Astrocyte (in vitro differentiated cells and primary cell): ENCODE data around the gene NFATC3. TPM values are rescaled to one million over a fixed set of nuclear protein-coding genes. Genes with fewer than 3 reads are reported as not detected.

Experiments
- DNase-seq: peaks from one replicate; pipeline ENCODE4 v3.0.0-alpha.2; 2010; ENCODE audit warnings: low read depth
- FAIRE-seq: peaks from 2 replicates; lab custom pipeline; 2011; peaks lifted over from hg19 to GRCh38; lab: Jason Lieb, UNC
- H2AFZ ChIP-seq: 2 replicates; pipeline ENCODE4 v1.6.0; 2012; ENCODE audit warnings: low read depth, low read length, inconsistent platforms
- H3K27ac ChIP-seq: 2 replicates; pipeline ENCODE4 v1.5.1; 2011; ENCODE audit warnings: low read depth, low read length, inconsistent platforms
- H3K27me3 ChIP-seq: 2 replicates; pipeline ENCODE4 v1.6.0; 2011; ENCODE audit warnings: low read length, inconsistent platforms; ENCODE audit not compliant: insufficient read depth
- H3K36me3 ChIP-seq: 2 replicates; pipeline ENCODE4 v1.5.1; 2011; ENCODE audit warnings: low read length, inconsistent platforms; ENCODE audit not compliant: insufficient read depth
- H3K4me1 ChIP-seq: 2 replicates; pipeline ENCODE4 v1.5.1; 2011; ENCODE audit warnings: low read length, inconsistent platforms; ENCODE audit not compliant: insufficient read depth
- H3K4me2 ChIP-seq: 2 replicates; pipeline ENCODE4 v1.6.0; 2012; ENCODE audit warnings: low read length, inconsistent platforms
- H3K4me3 ChIP-seq: 2 replicates; pipeline ENCODE4 v1.5.1; 2011; ENCODE audit warnings: low read depth, mild to moderate bottlenecking, low read length, inconsistent platforms; ENCODE audit not compliant: insufficient read depth
- H3K79me2 ChIP-seq: 2 replicates; pipeline ENCODE4 v1.6.0; 2012; ENCODE audit warnings: mild to moderate bottlenecking, low read length, inconsistent platforms; ENCODE audit not compliant: insufficient read depth
- H3K9ac ChIP-seq: 2 replicates; pipeline ENCODE4 v1.6.0; 2012; ENCODE audit warnings: mild to moderate bottlenecking, low read length, inconsistent platforms
- H3K9me3 ChIP-seq: 2 replicates; pipeline ENCODE4 v1.5.1; 2012; ENCODE audit warnings: low read depth, mild to moderate bottlenecking, low read length, inconsistent platforms; ENCODE audit not compliant: insufficient read depth
- H4K20me1 ChIP-seq: 2 replicates; pipeline ENCODE4 v1.6.0; 2012; ENCODE audit warnings: low read length, inconsistent platforms; ENCODE audit not compliant: insufficient read depth
- H3K27ac Mint-ChIP-seq: one replicate; pipeline ENCODE4 v1.8.0; 2021; ENCODE audit warnings: mild to moderate bottlenecking, mixed read lengths; ENCODE audit not compliant: unreplicated experiment
- H3K27me3 Mint-ChIP-seq: one replicate; pipeline ENCODE4 v1.8.0; 2021; ENCODE audit warnings: low read depth, mixed read lengths; ENCODE audit not compliant: unreplicated experiment
- H3K36me3 Mint-ChIP-seq: one replicate; pipeline ENCODE4 v1.8.0; 2021; ENCODE audit warnings: low read depth, mixed read lengths; ENCODE audit not compliant: unreplicated experiment
- H3K4me1 Mint-ChIP-seq: one replicate; pipeline ENCODE4 v1.8.0; 2021; ENCODE audit warnings: low read depth, mixed read lengths; ENCODE audit not compliant: unreplicated experiment
- H3K4me3 Mint-ChIP-seq: one replicate; pipeline ENCODE4 v1.8.0; 2021; ENCODE audit warnings: mild to moderate bottlenecking, moderate library complexity, mixed read lengths; ENCODE audit not compliant: unreplicated experiment
- H3K9me3 Mint-ChIP-seq: one replicate; pipeline ENCODE4 v1.8.0; 2021; ENCODE audit warnings: mild to moderate bottlenecking, mixed read lengths; ENCODE audit not compliant: unreplicated experiment
- EZH2 ChIP-seq: IDR thresholded peaks from 2 replicates; pipeline ENCODE4 v1.6.1; 2012; ENCODE audit warnings: mild to moderate bottlenecking, low read length, inconsistent platforms; ENCODE audit not compliant: insufficient read depth
- total RNA-seq: library from RNA; stranded (reverse); gene quantifications from 2 replicates; pipeline ENCODE4 v1.2.1, GENCODE V29; 2021
- TF ChIP-seq, protein P1 (sequence below): IDR thresholded peaks from 2 replicates; pipeline ENCODE4 v1.5.1; 2011; ENCODE audit warnings: low read depth, mild to moderate bottlenecking, inconsistent platforms, low read length, moderate library complexity; ENCODE audit not compliant: insufficient read depth

The NFATC3 gene
- total RNA-seq, 1 donor from 2014 or later: 34.0 TPM

DNA sequence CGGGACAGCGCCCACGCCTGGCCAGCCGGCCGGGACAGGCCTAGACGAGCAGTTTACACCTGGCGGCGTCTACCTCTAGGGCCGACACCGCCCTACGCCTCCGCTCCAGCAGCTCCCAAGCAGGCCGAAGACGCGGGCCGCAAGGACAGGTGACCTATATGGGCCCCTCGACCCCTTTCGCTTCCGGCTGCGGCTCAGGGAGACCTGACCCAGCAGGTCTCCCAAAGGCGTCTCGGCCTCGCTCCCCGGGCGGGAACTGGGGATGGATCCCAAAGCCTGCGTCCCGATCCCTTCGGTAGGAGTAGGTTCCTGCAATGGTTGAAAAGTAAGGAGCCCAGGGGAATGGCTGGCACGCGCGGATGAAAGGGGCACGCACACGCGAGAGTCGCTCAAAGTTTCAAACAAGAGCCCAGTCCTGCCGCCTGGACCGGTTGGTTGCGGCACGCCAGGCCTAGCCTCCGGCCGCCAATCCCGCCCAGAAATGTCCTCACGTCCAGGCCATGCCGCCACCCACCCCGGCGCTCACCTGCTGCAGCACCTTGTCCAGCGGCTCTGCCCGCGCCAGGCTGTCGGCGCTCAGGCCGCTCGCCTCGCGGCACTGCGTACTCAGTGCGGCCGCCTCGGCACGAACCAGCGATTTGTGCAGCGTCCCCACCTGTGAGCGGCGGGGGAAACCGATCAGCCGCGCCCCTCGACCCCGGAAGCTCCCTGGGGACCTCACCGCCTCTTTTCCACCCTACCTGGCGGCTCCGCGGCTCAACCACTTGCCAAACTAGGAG lies 150.1 kb downstream of the NFATC3 start:
- Mint-ChIP-seq H3K27me3 (peaks cover 4% of the 10 kb centered on the region), H3K36me3 (peaks cover 3% of the 10 kb centered on the region), H3K9me3 (no peaks in the 10 kb centered on the region), H3K4me3 (peak overlapping the region; percentile 67), H3K27ac (no peak overlapping the region), H3K4me1 (peaks cover 4% of the 10 kb centered on the region)
- Histone ChIP-seq H3K27ac (no peak overlapping the region), H3K27me3 (peaks cover 15% of the 10 kb centered on the region), H2AFZ (no peak overlapping the region), H3K4me1 (peaks cover 22% of the 10 kb centered on the region), H3K9me3 (no peaks in the 10 kb centered on the region), H3K4me3 (no peak overlapping the region), H3K36me3 (no peaks in the 10 kb centered on the region), H4K20me1 (peaks cover 5% of the 10 kb centered on the region), H3K79me2 (no peaks in the 10 kb centered on the region), H3K4me2 (peak overlapping the region; percentile 84), H3K9ac (no peak overlapping the region)
- FAIRE-seq: no peak
- no peak for DNase-seq
- TF ChIP-seq, protein P1, sequence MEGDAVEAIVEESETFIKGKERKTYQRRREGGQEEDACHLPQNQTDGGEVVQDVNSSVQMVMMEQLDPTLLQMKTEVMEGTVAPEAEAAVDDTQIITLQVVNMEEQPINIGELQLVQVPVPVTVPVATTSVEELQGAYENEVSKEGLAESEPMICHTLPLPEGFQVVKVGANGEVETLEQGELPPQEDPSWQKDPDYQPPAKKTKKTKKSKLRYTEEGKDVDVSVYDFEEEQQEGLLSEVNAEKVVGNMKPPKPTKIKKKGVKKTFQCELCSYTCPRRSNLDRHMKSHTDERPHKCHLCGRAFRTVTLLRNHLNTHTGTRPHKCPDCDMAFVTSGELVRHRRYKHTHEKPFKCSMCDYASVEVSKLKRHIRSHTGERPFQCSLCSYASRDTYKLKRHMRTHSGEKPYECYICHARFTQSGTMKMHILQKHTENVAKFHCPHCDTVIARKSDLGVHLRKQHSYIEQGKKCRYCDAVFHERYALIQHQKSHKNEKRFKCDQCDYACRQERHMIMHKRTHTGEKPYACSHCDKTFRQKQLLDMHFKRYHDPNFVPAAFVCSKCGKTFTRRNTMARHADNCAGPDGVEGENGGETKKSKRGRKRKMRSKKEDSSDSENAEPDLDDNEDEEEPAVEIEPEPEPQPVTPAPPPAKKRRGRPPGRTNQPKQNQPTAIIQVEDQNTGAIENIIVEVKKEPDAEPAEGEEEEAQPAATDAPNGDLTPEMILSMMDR: no peak
- peak; percentile 82 for TF ChIP-seq EZH2

DNA sequence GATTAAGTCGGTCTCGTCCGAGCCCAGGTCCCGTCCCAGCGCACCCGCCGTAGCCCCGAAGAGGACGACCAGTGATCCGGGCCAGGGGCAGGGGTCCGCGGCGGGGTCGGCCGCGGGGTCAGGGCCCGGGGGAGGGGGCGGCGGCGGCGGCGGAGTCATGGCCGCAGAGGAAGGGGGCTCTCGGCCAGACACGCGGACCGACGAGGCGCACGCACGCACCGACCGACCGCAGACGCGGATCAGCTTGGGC lies 150.6 kb downstream of the NFATC3 start, which contains the start of gene ESRP2:
Gene ESRP2, minus strand, starts transcription at position 241 of the 250 bp plus-strand sequence. Its CDS starts 82 bp downstream, at position 159.
- peak within 1 kb of the TSS; percentile 79 for H3K27ac Mint-ChIP-seq
- peaks cover 4% of the 10 kb centered on the region for H3K4me1 Mint-ChIP-seq
- TF ChIP-seq, protein P1: no peak
- no peak for TF ChIP-seq EZH2
- Histone ChIP-seq H3K27ac (peak within 1 kb of the TSS; percentile 73), H2AFZ (peak within 1 kb of the TSS; percentile 75), H3K36me3 (no peaks in the 10 kb centered on the region), H3K4me3 (peak within 1 kb of the TSS; percentile 65), H4K20me1 (no peaks in the 10 kb centered on the region), H3K79me2 (no peaks in the 10 kb centered on the region), H3K9ac (peak within 1 kb of the TSS; percentile 79), H3K9me3 (no peaks in the 10 kb centered on the region), H3K4me1 (peaks cover 22% of the 10 kb centered on the region), H3K27me3 (peaks cover 15% of the 10 kb centered on the region), H3K4me2 (peak within 1 kb of the TSS; percentile 84)
- H3K4me3 Mint-ChIP-seq: peak within 1 kb of the TSS; percentile 82
- no peak for DNase-seq
- no peaks in the 10 kb centered on the region for H3K9me3 Mint-ChIP-seq
- peaks cover 4% of the 10 kb centered on the region for H3K27me3 Mint-ChIP-seq
- FAIRE-seq: no peak
- no peaks in the 10 kb centered on the region for H3K36me3 Mint-ChIP-seq

DNA sequence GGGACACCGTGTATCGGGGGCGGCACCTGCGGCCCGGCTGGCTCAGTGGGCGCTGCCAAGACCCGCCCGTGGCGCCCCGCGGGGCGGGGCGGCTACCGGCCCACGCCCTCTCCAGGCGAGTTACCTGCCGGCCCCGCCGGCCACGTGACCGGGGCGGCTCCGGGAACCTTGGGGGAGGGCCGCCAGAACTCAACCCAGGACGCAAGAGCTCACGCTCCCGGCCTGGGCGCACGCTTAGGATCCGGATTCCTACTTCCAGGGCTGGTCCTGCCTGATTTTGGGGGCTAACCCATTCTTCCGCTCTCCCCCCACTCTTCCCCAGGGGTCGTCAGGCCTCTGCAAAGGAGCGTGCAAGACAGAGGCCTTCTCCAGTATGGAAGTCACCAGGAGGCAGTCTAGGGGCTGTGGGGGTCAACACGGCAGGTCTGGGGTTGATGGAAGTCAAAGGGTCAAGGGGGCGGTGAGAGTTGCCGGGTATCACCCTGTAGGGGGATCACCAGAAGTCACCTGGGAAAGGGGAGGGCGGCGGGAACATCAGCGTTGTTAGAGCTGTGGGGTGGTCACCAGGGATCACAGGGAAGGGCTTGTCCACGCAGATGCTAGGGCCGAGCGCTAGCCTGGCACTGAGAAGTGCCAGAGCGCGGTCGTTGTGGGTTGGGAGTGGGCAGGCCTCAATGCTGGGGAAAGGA lies 151.1 kb downstream of the NFATC3 start:
- Mint-ChIP-seq H3K4me3 (peak overlapping the region; percentile 82), H3K4me1 (peaks cover 4% of the 10 kb centered on the region), H3K36me3 (no peaks in the 10 kb centered on the region), H3K27ac (peak overlapping the region; percentile 79), H3K9me3 (no peaks in the 10 kb centered on the region), H3K27me3 (peaks cover 4% of the 10 kb centered on the region)
- H4K20me1 ChIP-seq: no peaks in the 10 kb centered on the region
- no peaks in the 10 kb centered on the region for H3K79me2 ChIP-seq
- no peaks in the 10 kb centered on the region for H3K9me3 ChIP-seq
- peaks cover 15% of the 10 kb centered on the region for H3K27me3 ChIP-seq
- peak overlapping the region; percentile 79 for H3K9ac ChIP-seq
- H3K27ac ChIP-seq: no peak overlapping the region
- H2AFZ ChIP-seq: peak overlapping the region; percentile 75
- TF ChIP-seq EZH2: peak; percentile 76
- TF ChIP-seq, protein P1: no peak
- H3K4me3 ChIP-seq: peak overlapping the region; percentile 65
- FAIRE-seq: no peak
- H3K4me2 ChIP-seq: peak overlapping the region; percentile 84
- peaks cover 22% of the 10 kb centered on the region for H3K4me1 ChIP-seq
- H3K36me3 ChIP-seq: no peaks in the 10 kb centered on the region
- DNase-seq: no peak
